GM21447 (cell line): ENCODE results near the gene MAN2C1.
A peak's percentile ranks its signal among the peaks of the same experiment; 100 is the strongest.
"Not testable (repeated sequence)": the region's sequence is repeated elsewhere in the genome, so short reads cannot be mapped to it uniquely, and the experiment has no call there.

Experiments
- ATAC-seq: cut with Tn5 transposase; IDR thresholded peaks from one replicate; pipeline ENCODE4 v1.9.1; 2021; ENCODE audit not compliant: unreplicated experiment

The MAN2C1 gene

GRCh38 chr15:75361361-75361988 is 6.9 kb downstream of the MAN2C1 start:
- ATAC-seq, result no peak

DNA sequence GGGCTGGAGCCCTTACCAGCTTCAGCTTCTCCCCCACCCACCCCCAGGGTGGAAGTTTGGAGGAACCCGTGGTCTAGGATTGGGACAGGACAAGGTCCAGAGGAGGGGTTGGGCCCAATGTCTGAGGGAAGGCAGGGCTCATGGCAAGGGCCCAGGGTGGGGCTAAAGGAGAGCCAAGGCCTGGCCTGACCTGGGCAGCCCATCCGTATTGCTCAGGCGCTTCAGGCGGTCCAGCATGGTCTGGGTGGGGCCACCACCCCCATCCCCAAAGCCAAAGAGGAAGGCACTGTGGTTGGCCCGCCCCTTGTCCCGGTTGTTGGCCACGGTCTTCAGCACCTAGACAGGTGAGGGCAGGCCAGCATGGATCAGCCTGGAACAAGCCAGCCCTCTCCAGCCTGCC is 7.6 kb downstream of the MAN2C1 start:
- ATAC-seq, result no peak

GRCh38 chr15:75360391-75360790 is 8.0 kb downstream of the MAN2C1 start:
- no peak for ATAC-seq

- no peak for ATAC-seq
Observed at GRCh38 chr15:75359537-75360250, 8.7 kb downstream of the MAN2C1 start.

DNA sequence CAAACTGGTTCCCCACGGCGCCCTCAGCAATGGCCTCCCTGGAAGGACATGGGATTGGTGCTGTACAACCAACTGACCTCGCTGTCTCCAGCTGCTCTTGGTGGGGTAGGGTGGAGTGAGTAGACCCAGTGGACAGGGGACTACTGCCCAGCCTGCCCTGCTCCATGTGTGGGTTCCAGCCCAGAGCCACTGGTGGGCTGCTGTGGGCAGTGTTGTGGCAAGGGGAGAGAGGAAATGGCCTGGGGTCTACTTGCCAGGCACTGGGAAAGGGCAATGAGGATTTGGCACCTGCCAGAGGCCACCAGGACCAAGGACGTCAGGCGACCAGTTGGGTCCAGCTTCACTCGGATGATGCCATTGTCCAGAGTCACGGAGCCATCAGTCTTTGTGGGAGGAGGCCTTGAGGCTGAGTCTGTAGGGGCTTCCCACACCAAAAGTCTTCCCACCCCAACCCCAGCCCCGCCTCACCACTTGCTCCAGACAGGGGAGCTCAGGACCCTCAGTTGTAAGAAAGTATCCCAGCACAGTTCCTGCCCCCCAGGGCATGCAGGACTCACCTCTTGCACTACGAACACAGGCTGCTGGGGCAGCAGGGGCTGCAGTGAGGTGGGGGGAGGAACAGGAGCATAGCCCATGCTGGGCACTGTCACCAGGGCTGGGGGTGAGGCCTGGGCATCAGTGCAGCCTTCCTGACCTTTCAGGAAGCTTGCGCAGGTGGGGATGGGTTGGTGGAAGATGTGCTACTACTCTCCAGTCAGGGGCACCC is 9.5 kb downstream of the MAN2C1 start:
- ATAC-seq, result no peak

GRCh38 chr15:75357976-75358673 is 10.3 kb downstream of the MAN2C1 start:
- no peak for ATAC-seq

GRCh38 chr15:75356517-75356916 is 11.9 kb downstream of the MAN2C1 start:
- no peak for ATAC-seq

DNA sequence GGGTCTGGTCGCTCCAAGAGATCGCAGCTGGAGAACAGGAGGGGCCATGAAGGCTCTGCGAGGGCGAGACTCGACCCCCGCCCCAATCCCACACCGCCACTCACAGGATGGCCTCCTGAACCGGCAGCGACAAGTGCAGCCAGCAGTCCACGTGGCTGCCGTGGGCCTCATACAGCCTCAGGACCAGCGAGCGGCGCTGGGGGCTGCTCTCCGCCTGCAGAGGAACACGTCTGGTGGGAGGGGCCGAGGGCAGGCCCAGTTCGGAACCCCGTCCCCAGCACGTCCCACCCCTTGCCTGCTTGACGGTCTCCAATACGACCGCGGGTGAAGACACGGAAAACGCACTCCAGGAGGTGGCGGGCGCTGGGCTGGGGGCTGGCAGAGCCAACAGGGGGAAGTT is 12.4 kb downstream of the MAN2C1 start:
- ATAC-seq, result no peak

- no peak for ATAC-seq
Observed at GRCh38 chr15:75355369-75355768, 13.0 kb downstream of the MAN2C1 start.

DNA sequence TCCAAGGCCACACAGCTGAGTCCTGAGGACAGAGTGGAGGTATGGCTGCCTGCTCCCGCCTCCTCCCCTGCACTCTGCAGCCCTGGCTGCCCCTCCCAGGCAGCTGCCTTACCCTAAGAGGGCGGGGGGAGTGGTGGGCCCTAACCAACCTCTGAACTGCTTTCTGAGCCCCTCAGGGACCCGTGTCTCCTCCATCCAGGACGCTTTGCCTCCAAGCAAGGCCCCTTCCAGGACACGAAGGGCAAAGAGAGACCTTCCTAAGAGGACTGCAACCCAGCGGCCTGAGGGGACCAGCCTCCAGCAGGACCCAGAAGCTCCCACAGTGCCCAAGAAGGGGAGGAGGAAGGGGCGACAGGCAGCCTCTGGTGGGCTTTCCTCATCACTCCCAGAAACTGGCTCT is 14.0 kb downstream of the MAN2C1 start:
- no peak for ATAC-seq

DNA sequence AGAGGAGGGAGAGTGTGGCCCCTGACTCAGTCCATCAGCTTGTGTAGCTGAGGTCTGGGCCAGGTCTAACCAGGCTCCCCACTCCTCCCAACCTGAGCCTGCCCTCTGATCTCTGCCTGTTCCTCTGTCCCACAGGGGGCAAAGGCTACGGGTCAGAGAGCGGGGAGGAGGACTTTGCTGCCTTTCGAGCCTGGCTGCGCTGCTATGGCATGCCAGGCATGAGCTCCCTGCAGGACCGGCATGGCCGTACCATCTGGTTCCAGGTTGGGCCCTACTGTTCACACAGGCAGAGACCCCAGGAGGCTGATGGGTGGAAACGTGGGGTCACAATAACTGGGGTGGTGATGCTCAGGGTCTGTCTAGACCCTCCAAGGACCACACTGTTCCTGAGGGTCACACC is 14.8 kb downstream of the MAN2C1 start:
- no peak for ATAC-seq

DNA sequence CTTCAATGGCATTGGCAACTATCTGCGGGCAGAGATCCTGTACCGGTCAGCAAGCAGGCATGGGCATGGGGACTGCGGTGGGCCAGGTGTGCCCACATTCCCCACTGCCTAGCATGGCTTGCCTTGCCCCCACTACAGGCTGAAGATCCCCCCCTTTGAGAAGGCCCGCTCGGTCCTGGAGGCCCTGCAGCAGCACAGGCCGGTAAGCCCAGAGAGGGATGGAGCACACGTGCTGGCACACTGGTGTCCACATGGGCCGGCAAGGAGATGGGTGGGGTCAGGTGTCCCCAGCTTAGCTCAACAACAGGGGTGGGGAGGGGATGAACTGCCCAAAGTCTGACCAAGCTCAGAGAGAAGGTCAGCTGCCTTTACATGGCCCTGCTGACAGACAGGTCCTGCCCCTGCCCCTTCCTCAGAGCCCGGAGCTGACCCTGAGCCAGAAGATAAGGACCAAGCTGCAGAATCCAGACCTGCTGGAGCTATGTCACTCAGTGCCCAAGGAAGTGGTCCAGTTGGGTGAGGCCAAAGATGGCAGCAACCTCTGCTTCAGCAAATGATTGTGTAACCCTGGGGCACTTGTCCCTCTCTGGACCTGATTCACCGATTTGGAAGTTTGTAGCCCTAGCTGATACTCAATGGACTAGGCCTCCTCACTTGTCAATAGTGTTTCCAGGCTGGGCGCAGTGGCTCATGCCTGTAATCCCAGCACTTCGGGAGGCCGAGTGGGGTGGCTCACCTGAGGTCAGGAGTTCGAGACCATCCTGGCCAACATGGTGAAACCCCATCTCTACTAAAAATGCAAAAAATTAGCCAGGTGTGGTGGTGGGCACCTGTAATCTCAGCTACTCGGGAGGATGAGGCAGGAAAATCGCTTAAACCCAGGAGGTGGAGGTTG is 16.0 kb downstream of the MAN2C1 start:
- no peak for ATAC-seq

DNA sequence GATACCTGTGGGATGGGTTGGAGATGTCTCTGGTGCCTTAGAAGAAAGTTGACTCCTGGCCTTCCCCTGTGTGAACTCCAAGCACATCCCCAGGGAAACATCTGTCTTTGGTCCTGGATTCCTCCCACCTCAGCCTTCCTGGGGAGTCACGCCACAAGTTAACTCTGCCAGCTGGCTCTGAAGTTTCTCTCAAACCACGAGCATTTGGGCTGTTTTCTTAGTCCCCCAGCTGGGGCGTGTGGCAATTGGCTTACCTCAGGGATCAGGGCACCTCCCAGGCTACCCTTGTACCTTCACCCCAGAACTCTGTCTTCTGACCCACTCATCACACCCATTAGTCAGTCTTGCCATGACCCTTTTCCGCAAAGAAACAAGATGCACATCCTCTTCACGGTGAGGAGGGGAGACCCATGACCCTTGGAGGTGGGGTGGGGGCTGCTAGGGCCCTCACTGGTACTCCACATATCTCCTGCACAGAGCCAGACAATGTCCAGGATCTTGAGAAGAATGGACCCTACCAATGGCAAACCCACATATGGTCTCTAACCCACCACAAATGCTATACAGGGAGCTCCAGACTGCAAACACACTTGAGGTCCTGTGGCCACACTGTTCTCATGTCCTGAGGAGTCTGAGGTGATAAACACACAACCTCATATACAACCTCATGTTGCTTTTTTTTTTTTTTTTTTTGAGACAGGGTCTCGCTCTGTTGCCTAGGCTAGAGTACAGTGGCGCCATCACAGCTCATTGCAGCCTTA is 17.6 kb downstream of the MAN2C1 start:
- ATAC-seq, result no peak

- ATAC-seq, result peak; percentile 51
Observed at GRCh38 chr15:75349851-75350588, 18.4 kb downstream of the MAN2C1 start.

DNA sequence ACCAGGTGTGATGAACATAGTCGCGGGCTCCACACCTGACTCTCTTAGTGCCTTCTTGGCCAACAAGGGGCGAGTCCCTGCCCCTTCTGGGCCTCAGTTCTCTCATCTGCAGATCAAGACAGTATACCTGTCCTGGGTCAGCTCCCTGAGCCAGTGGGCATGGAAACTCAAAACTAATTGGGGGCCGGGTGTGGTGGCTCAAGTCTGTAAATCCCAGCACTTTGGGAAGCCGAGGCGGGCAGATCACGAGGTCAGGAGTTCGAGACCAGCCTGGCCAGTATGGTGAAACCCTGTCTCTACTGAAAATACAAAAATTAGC is 19.1 kb downstream of the MAN2C1 start:
- not testable (repeated sequence) for ATAC-seq

GRCh38 chr15:75348562-75349350 is 19.7 kb downstream of the MAN2C1 start:
- no peak for ATAC-seq

GRCh38 chr15:75348034-75348561 is 20.3 kb downstream of the MAN2C1 start:
- ATAC-seq, result no peak
